ENCODE measurements around the gene PDIA3. TPM values are rescaled to one million over a fixed set of nuclear protein-coding genes. Genes with fewer than 3 reads are reported as not detected.
"Not testable (repeated sequence)": the region's sequence is repeated elsewhere in the genome, so short reads cannot be mapped to it uniquely, and the experiment has no call there.

The PDIA3 gene
- total RNA-seq (100 to 1,000 TPM; 151 to 251 (median 216) TPM), polyA plus RNA-seq (156 TPM)
- long read RNA-seq, donor 1, transcript PDIA3-201 (13 exons, 3,727 nt), result major isoform, 356 of 368 reads
- long read RNA-seq, donor 1, partial matches to known transcripts, result 6 of 368 reads
- long read RNA-seq, donor 1, other reads (novel, unspliced or antisense), result 6 of 368 reads
- long read RNA-seq, donor 2, transcript PDIA3-201 (13 exons, 3,727 nt), result major isoform, 149 of 159 reads
- long read RNA-seq, donor 2, partial matches to known transcripts, result 8 of 159 reads
- long read RNA-seq, donor 2, other reads (novel, unspliced or antisense), result 2 of 159 reads
- long read RNA-seq, donor 3, transcript PDIA3-201 (13 exons, 3,727 nt), result major isoform, 1,171 of 1,248 reads
- long read RNA-seq, donor 3, partial matches to known transcripts, result 51 of 1,248 reads
- long read RNA-seq, donor 3, other reads (novel, unspliced or antisense), result 26 of 1,248 reads
- long read RNA-seq, donor 4, transcript PDIA3-201 (13 exons, 3,727 nt), result major isoform, 152 of 156 reads
- long read RNA-seq, donor 4, partial matches to known transcripts, result 1 of 156 reads
- long read RNA-seq, donor 4, other reads (novel, unspliced or antisense), result 3 of 156 reads

DNA sequence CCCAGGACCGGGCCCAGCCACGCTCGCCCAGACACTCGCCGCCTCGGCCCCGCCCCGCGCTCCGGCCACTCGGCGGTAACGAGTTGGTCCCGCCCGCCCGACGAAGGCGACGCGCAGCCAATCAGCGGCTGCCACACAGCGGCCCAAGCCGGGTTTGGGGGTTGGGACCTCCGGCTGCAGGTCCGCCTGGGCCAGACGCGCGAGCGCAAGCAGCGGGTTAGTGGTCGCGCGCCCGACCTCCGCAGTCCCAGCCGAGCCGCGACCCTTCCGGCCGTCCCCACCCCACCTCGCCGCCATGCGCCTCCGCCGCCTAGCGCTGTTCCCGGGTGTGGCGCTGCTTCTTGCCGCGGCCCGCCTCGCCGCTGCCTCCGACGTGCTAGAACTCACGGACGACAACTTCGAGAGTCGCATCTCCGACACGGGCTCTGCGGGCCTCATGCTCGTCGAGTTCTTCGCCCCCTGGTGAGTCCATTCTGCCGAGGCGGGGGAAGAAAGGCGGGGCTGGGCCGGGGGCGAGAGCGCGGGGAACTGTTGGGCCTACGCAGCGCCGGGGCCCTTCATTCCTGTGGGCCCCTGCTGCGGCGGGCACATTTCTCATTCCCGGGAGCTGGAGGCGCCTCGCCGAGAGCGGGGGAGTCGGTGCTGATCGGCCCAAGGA lies at the start of gene PDIA3:
PDIA3 (plus strand) TSS at position 194 of the 658 bp plus-strand sequence; CDS start at position 296, 102 bp downstream.
- H3K27me3 ChIP-seq (ENCODE audit: control insufficient read depth, insufficient read depth); H3K9me3 ChIP-seq (ENCODE audit: control insufficient read depth, low read length); intact Hi-C loops (cut with DNase I); H3K4me1 ChIP-seq (ENCODE audit: control insufficient read depth, insufficient read depth, low read length): not testable (repeated sequence)
- DNase-seq, result peak; percentile 95 to 97 (median 97)
- peak; percentile 99 for ATAC-seq
- Histone ChIP-seq H3K4me3 (ENCODE audit: low read length) (peak within 1 kb of the TSS; percentile 60), H3K27ac (ENCODE audit: low read length) (peak within 1 kb of the TSS; percentile 86)
- under 1% methylated on average over 84 of the region's 84 CpGs for WGBS

GRCh38 chr15:43702174-43702573 lies 44.1 kb upstream of the PDIA3 start:
- intact Hi-C loops (cut with DNase I), result no loop called here
- no peak for DNase-seq
- Histone ChIP-seq H3K4me1 (ENCODE audit: control insufficient read depth, insufficient read depth, low read length) (no peaks in the 10 kb centered on the region), H3K9me3 (ENCODE audit: control insufficient read depth, low read length) (no peaks in the 10 kb centered on the region), H3K27me3 (ENCODE audit: control insufficient read depth, insufficient read depth) (no peaks in the 10 kb centered on the region), H3K27ac (ENCODE audit: low read length) (no peak overlapping the region), H3K4me3 (ENCODE audit: low read length) (no peak overlapping the region)
- ATAC-seq, result no peak
- WGBS, result 76% methylated on average over 7 of the region's 7 CpGs

GRCh38 chr15:43702701-43703424 lies 43.4 kb upstream of the PDIA3 start:
- H3K9me3 ChIP-seq (ENCODE audit: control insufficient read depth, low read length), result no peaks in the 10 kb centered on the region
- intact Hi-C loops (cut with DNase I), result no loop called here
- WGBS, result 58% methylated on average over 8 of the region's 8 CpGs

GRCh38 chr15:43710431-43711131 lies 35.7 kb upstream of the PDIA3 start:
- DNase-seq; H3K27ac ChIP-seq (ENCODE audit: low read length); intact Hi-C loops (cut with DNase I); H3K4me1 ChIP-seq (ENCODE audit: control insufficient read depth, insufficient read depth, low read length); H3K4me3 ChIP-seq (ENCODE audit: low read length); H3K9me3 ChIP-seq (ENCODE audit: control insufficient read depth, low read length); ATAC-seq; H3K27me3 ChIP-seq (ENCODE audit: control insufficient read depth, insufficient read depth): not testable (repeated sequence)
- WGBS, result 79% methylated on average over 1 of the region's 12 CpGs

More at GRCh38 chr15:43702701-43703424, 43.4 kb upstream of the PDIA3 start:
- H3K4me1 ChIP-seq (ENCODE audit: control insufficient read depth, insufficient read depth, low read length), result no peaks in the 10 kb centered on the region
- H3K4me3 ChIP-seq (ENCODE audit: low read length), result no peak overlapping the region
- H3K27me3 ChIP-seq (ENCODE audit: control insufficient read depth, insufficient read depth), result no peaks in the 10 kb centered on the region
- ATAC-seq (no peak), DNase-seq (no peak)
- no peak overlapping the region for H3K27ac ChIP-seq (ENCODE audit: low read length)

DNA sequence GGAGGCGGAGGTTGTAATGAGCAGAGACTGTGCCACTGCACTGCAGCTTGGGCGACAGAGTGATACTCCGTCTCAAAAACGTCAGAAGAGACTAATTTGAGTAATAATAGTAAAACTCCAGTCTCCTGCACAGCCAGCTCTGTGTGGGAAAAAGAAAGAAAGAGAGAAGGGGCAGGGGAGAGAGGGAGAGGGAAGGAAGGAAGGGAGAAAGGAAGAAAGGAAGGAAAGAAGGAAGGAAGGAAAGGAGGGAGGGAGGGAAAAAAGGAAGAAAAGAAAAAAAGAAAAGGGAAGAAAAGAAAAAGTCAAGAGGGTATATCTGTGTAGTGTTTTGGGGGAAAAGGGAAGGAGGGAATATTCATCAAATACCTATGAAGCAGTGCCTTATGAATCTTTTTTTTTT lies 23.1 kb upstream of the PDIA3 start:
- no peaks in the 10 kb centered on the region for H3K4me1 ChIP-seq (ENCODE audit: control insufficient read depth, insufficient read depth, low read length)
- H3K4me3 ChIP-seq (ENCODE audit: low read length), result no peak overlapping the region
- DNase-seq, result no peak
- H3K27ac ChIP-seq (ENCODE audit: low read length), result no peak overlapping the region
- H3K9me3 ChIP-seq (ENCODE audit: control insufficient read depth, low read length), result no peaks in the 10 kb centered on the region
- WGBS, result 74% methylated on average over 4 of the region's 4 CpGs
- intact Hi-C loops (cut with DNase I), result no loop called here
- ATAC-seq, result no peak
- no peaks in the 10 kb centered on the region for H3K27me3 ChIP-seq (ENCODE audit: control insufficient read depth, insufficient read depth)

GRCh38 chr15:43726306-43726705 lies 19.9 kb upstream of the PDIA3 start:
- WGBS, result 97% methylated on average over 1 of the region's 1 CpG
- H3K27ac ChIP-seq (ENCODE audit: low read length); H3K4me1 ChIP-seq (ENCODE audit: control insufficient read depth, insufficient read depth, low read length); intact Hi-C loops (cut with DNase I); DNase-seq; H3K27me3 ChIP-seq (ENCODE audit: control insufficient read depth, insufficient read depth); H3K9me3 ChIP-seq (ENCODE audit: control insufficient read depth, low read length); H3K4me3 ChIP-seq (ENCODE audit: low read length); ATAC-seq: not testable (repeated sequence)

DNA sequence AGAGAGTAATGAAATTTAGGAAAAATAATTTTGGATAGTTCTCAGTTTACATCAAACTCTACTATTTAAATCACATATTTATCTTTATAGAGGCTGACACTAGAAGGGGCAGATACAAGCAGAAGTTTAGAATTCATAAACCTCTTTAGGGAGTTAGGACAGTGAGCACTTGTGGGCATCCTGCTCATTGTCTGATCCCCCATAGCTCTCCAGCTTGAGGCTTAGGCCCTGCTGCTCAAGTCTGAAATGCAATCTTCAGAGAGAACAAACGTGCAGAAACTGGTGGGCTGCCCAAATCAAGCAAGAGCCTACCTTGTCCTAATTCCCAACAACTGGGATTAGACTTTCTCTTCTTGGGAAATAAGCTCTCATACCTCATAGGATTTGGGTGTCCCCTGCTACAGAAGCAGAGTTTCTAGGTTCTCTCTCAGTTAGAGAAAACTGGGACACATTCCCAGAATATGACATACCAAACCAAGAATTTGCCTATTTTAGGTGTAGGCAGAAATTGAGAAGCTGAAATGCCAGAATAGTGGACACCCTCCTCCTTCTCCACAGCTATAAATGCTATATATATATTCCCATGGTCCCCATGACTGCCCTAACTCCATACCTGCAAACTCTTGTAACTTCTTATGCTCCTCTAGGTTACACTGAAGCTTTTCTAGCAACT lies 18.0 kb upstream of the PDIA3 start:
- H3K27ac ChIP-seq (ENCODE audit: low read length); H3K4me1 ChIP-seq (ENCODE audit: control insufficient read depth, insufficient read depth, low read length); intact Hi-C loops (cut with DNase I); H3K27me3 ChIP-seq (ENCODE audit: control insufficient read depth, insufficient read depth); ATAC-seq; H3K9me3 ChIP-seq (ENCODE audit: control insufficient read depth, low read length); H3K4me3 ChIP-seq (ENCODE audit: low read length); DNase-seq: not testable (repeated sequence)
- 37% methylated on average over 1 of the region's 1 CpG for whole genome bisulfite sequencing

DNA sequence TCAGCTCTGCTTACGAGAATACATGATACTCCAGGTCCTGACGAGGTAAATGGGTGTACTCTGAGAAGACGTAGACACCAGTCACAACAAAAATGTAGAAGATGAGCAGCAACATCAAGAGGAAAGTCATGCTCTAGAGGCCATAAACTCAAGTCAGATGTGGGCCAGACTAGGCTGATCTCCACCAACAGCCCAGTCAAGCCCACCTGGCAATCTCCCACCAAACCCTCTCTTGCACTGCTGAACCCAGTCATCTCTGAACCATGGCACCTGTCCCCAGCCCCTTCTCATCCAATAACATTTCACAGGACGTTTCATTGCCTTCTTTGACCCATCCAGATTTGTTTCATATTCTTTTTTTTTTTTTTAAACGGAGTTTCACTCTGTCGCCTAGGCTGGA lies 10.8 kb upstream of the PDIA3 start:
- intact Hi-C loops (cut with DNase I), result no loop called here
- WGBS, result 82% methylated on average over 6 of the region's 6 CpGs

GRCh38 chr15:43746903-43747309 lies 668 bp downstream of the PDIA3 start:
- H3K9me3 ChIP-seq (ENCODE audit: control insufficient read depth, low read length); H3K4me1 ChIP-seq (ENCODE audit: control insufficient read depth, insufficient read depth, low read length); intact Hi-C loops (cut with DNase I); DNase-seq; H3K27me3 ChIP-seq (ENCODE audit: control insufficient read depth, insufficient read depth): not testable (repeated sequence)
- peak overlapping the region; percentile 60 for H3K4me3 ChIP-seq (ENCODE audit: low read length)
- ATAC-seq, result peak in 1 of 2 donors; percentile 30
- WGBS, result 2% methylated on average over 12 of the region's 12 CpGs
- H3K27ac ChIP-seq (ENCODE audit: low read length), result peak overlapping the region; percentile 86

More for the DNA sequence above, 10.8 kb upstream of the PDIA3 start:
- no peaks in the 10 kb centered on the region for H3K4me1 ChIP-seq (ENCODE audit: control insufficient read depth, insufficient read depth, low read length)
- H3K4me3 ChIP-seq (ENCODE audit: low read length), result no peak overlapping the region
- H3K27ac ChIP-seq (ENCODE audit: low read length), result no peak overlapping the region
- no peaks in the 10 kb centered on the region for H3K9me3 ChIP-seq (ENCODE audit: control insufficient read depth, low read length)
- ATAC-seq (no peak), DNase-seq (no peak)
- H3K27me3 ChIP-seq (ENCODE audit: control insufficient read depth, insufficient read depth), result no peaks in the 10 kb centered on the region

DNA sequence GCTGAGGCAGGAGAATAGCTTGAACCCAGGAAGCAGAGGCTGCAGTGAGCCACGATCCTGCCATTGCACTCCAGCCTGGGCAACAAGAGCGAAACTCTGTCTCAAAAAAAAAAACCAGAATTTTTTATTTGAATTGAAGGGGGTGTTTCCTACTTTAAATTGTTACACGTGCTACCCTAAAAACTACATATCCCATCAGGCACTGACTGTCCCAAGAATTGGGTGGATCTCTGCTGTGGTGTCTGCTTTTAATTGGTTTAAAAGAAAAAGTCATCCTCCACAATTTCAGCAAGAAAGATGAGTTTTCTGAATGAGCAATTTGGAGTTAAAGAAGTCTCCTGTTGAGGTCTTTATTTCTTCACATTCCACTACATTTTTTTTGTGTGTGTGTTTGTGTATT lies 2.1 kb downstream of the PDIA3 start:
- no peaks in the 10 kb centered on the region for H3K27me3 ChIP-seq (ENCODE audit: control insufficient read depth, insufficient read depth)
- intact Hi-C loops (cut with DNase I), result no loop called here
- DNase-seq, result no peak
- no peak overlapping the region for H3K4me3 ChIP-seq (ENCODE audit: low read length)
- peaks cover 4% of the 10 kb centered on the region for H3K4me1 ChIP-seq (ENCODE audit: control insufficient read depth, insufficient read depth, low read length)
- no peak overlapping the region for H3K27ac ChIP-seq (ENCODE audit: low read length)
- no peaks in the 10 kb centered on the region for H3K9me3 ChIP-seq (ENCODE audit: control insufficient read depth, low read length)
- 56% methylated on average over 3 of the region's 3 CpGs for WGBS
- ATAC-seq, result no peak
